CD4-positive, alpha-beta T cell treated with Interleukin-4 for 1 hour (primary cell): Measurements from ENCODE around the gene ARR3.
"Not testable (repeated sequence)": the region's sequence is repeated elsewhere in the genome, so short reads cannot be mapped to it uniquely, and the experiment has no call there.

ENCODE experiments used
- DNase-seq, 2 donors: peaks; one replicate each; pipeline ENCODE4 v3.0.0-alpha.2; 2020 to 2022

Gene ARR3

DNA sequence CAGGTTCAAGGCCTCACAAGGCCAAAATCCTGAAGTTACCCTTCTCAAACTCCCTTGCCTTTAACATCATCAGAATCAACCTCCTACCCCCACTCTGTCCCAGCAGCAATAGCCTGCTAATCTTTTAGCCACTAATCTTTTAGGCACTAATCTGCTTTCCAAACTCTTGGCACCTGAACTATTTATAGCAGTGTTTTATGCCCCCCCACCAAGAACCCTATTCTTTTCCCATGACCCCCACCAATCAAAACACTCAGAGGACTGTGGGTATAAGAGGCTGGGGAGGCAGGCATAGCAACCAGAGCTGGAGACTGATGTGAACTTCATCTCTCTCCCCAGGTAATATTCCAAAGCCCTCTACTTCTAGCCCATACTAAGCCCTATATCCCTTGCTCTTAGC, at the start of gene ARR3:
TSS of gene ARR3 (plus strand) at position 301 of the 400 bp plus-strand sequence. CDS start 1,052 bp downstream, outside the sequence.
- DNase-seq = no peak

DNA sequence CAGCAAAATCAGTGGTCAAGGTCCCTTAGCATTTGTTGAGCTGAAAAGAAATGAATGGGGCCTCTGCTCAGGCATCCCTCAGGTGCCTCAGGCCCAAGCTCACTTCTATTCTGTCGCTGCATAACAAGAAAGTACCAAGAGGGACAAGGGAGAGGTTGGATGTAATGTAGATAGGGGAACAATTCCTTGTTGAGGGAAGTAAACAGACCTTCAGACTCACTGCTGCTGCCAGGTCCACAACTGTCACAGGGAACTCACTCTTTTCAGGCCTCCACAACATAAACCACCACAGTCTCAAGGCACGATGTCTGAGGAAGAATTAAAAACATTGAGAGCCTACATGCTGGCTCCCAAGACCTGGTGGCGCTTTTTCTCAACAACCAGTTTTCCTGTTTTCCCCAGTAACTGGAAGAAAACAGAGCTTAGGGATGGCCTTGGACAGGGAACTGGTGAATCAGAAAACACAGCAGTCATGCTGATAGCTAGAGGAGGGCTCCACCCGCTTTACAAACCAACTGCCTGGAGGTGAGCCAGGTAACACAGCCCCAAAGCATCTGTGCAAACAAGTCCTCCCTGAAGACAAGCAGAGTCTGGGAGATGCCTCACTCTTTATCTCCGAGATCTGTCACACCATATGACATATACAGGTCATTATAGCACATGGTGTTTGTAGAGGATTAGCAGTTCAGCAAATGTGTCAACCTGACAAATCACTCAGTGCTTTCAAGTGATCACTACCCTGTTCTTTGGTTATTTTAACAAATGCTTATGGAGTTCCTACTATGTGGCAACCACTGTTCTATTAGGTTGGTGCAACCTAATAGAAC, 48.0 kb upstream of the ARR3 start:
- DNase-seq = no peak

DNA sequence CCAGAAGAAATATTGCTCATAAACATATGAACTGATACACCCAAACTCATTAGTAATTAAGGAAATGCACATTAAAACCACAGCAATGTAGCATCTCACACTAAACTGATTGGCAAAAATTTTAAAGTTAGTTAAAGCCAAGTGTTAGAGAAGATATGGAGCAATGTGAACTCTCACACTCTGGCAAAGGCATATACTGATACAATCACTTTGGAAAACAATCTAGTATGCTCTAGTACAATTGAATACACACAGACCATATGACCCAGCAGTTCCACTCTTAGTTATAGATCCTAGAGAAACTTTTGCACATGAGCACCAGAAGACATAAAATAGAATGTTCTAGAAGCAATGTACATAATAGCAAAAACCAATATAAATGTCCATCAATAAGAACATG, 42.1 kb upstream of the ARR3 start:
- DNase-seq = no peak

GRCh38 chrX:70226687-70227086, 41.4 kb upstream of the ARR3 start:
- no peak for DNase-seq

DNA sequence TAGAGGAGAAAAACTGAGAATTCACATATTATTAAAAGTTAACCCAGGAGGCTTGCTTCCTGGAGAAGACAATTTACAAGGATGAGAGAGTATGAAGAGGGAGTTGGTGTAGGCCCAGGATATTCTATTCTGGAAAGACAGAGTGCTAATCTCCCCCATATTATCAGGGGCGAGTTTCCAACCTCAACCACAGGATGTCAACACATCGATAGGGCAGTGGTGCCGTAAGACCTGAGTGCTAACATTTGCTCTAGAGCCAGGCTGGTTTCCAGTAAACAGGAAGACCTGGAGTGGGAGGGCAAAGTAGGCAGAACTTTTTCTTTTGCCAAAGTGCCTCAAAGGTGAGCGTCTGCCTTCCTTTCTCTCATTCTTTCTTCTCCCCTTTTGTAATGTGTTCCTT, 36.5 kb upstream of the ARR3 start:
- no peak for DNase-seq

- no peak for DNase-seq
These were observed 33.8 kb upstream of the ARR3 start, which contains the start of gene AWAT1 for GRCh38 chrX:70234355-70234754. Gene AWAT1 (plus strand): TSS chrX:70234655. CDS start chrX:70234696, 41 bp downstream.

GRCh38 chrX:70240751-70241150, 27.4 kb upstream of the ARR3 start:
- no peak for DNase-seq

DNA sequence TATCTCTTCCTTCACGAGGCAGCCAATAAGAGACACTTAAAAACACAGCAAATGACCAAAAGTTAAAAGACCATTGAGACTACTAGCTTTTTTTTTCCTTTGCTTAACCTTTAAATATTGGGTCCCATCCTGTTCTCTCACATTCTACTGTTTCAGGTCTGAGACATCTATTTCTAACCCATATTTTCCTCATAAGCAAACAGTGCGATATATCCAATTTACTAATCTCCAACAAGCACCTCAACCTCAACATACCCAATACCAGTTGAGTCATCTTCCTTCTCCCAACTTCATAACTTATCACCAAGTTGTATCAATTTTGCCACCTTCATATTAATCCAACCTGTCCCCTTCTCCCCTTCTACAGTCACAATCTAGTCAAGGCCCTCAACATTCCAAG, 26.6 kb upstream of the ARR3 start:
- no peak for DNase-seq

DNA sequence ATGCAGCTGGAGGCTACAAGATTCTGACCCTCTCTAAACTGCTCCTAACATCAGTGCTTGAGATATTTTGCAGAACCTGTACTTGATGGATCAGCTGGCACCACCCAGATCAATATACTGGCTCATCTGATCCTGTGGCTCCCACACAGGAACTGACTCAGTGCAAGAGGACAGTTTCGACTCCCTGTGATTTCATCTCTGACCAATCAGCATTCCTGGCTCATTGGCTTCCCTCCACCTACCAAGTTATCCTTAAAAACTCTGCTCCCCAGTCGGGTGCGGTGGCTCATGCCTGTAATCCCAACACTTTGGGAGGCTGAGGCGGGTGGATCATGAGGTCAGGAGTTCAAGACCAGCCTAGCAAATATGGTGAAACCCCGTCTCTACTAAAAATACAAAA, 24.5 kb upstream of the ARR3 start:
- not testable (repeated sequence) for DNase-seq

GRCh38 chrX:70244881-70245280, 23.3 kb upstream of the ARR3 start:
- no peak for DNase-seq

DNA sequence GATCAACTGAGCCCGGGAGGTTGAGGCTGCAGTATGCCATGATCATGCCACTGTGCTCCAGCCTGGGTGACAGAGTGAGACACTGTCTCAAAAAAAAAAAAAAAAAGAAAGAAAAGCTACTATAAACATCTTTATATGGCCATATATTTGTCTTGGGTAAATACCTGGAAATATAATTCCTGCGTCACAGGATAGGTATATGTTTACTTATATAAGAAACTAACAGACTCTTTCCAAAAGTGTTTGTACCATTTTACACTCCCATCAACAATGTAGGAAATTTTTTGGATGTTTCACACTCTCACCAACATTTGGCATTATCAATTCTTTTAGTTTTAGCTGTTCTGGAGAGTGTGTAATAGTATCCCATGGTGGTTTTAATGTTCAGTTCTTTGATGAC, 20.9 kb upstream of the ARR3 start:
- DNase-seq = no peak

DNA sequence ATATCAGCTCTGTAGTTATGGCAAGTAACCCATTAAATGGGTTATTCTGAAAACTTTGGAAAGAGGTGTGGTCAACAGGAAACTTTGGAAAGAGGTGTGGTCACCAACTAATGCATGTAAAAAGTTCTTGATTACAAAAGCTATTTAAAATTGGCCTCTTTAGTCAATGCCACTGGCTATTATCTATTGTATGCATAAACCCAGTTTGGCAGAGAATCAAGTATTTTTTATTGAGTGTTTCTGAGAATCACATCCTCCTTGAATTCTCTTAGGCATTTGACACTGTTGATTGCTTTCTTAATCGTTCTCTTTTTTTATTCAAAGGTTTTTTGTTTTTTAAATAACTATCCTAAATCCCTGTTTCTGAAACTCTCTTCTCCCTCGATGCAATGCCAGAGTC, 15.6 kb upstream of the ARR3 start:
- no peak for DNase-seq

DNA sequence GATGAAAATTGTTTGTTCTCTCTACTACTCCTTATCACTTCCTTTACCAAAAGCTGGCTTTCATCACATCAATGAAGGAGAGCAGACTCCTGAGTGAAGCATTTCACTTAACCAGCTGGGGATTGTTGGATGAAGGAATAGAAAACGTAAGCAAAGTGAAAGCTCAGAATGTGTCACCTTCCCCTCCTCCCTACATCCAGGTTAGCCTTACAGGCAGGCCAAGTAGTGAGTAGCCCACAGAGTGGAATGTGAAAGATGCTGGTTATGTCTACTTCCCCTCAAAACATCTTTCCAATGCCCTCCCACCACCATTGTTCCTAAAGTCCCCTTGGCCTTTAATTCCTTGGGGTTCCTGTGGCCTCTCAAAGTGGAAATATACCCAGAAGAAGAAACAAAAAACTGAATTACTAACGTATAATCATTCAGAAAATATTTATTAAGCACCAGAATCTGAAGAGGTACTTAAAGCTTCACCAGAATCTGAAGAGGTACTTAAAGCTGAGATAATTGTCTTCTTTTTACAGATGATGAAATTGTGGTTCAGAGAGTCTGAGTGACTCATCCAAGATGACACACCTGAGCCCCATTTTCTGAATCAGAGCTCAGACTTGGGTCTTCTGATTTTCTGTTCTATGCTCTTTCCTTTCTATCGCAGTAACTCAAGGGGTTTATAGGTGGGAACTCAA, 14.6 kb upstream of the ARR3 start:
- DNase-seq = no peak

GRCh38 chrX:70254063-70254400, 14.1 kb upstream of the ARR3 start:
- no peak for DNase-seq

- no peak for DNase-seq
These were observed 13.2 kb upstream of the ARR3 start for GRCh38 chrX:70254909-70255308.

- no peak for DNase-seq
These were observed 12.7 kb upstream of the ARR3 start for GRCh38 chrX:70255452-70255851.

DNA sequence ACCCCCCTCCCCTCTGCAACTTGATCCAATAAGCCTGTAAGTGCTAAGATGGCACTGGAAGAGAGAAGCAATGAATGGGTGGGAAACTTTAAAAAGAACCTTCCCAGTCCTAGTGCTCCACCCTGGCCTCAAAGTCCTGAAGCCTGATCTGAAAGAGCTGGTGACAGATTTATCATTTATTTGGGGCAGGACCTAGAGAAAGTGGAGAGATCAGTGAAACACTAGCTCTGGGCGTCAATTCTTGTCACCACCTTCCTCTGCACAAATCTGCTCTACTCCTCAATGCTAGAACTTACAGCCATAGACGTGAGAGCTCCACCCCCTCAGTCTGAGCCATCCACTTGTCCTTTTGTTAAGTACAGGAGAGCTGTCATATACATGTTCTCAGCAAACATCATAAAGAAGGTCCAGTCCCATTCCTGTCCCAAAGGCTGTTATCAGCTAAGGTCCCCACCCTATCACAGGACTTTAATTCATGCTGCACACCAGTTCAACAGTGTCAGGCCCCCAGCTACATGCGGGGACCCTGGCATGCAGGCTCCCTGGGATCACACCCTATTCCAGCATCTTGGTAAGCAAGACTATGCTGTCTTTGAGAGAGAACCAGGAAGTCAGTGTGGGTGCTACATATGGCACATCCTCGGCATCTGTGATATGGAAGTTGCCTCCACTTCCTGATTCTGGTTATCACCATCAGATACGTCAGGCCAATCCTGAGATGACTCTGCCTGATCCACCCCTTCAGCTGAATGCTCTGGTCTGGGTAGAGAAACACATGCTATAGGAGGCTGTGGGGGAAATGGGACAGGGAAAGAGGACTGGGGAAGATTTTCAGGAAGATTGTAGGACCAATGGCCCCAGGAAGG, 10.5 kb upstream of the ARR3 start:
- DNase-seq = no peak

- DNase-seq = no peak
These were observed 8.0 kb upstream of the ARR3 start, which contains the start of gene P2RY4 for GRCh38 chrX:70260104-70260503. Gene P2RY4 (minus strand): TSS chrX:70260204. CDS start chrX:70259624, 580 bp downstream.

DNA sequence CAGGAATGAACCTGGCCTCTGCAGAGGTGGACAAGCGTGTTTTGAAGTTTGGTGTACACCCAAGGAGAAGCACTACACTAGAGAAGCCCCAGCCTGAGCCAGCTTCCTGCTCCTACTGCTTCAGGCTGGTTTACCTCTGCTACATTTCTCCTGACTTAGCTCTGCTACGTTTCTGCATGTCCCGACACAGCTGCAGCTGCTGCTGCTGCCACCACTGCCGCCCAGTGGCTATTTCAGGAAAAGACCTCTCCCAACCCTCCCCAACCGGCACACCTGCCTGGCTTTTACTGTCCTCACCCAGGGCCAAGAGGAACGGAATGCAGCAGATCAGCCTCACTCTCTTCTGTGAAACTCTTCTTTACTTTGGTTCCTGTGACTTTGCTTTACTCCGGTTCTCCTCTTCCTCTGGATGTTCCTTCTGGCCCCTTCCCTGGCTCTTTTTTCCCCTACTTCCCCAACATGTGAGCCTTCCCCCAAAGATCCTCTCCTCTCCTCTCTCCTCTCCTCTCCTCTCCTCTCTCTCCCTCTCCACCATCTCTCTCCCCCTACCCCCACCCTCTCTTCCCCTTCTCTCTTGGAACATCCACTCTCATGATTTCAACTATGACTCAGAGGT, 5.1 kb upstream of the ARR3 start:
- peak in 1 of 2 donors; percentile 0 for DNase-seq

- DNase-seq = no peak
These were observed 3.4 kb upstream of the ARR3 start for GRCh38 chrX:70264784-70265183.

DNA sequence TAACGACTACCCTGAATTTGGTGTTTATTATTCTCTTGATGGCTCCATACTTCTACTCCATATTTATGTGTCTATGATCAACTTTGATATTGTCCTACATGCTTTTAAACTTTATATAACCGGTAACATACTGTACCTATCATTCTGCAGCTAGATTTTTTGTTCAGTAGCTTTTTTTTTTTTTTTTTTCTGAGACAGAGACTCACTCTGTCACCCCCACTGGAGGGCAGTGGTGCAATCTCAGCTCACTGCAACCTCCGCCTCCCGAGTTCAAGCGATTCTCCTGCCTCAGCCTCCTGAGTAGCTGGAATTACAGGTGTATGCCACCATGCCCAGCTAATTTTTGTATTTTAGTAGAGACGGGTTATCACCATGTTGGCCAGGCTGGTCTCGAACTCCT, 5.9 kb downstream of the ARR3 start:
- not testable (repeated sequence) for DNase-seq

DNA sequence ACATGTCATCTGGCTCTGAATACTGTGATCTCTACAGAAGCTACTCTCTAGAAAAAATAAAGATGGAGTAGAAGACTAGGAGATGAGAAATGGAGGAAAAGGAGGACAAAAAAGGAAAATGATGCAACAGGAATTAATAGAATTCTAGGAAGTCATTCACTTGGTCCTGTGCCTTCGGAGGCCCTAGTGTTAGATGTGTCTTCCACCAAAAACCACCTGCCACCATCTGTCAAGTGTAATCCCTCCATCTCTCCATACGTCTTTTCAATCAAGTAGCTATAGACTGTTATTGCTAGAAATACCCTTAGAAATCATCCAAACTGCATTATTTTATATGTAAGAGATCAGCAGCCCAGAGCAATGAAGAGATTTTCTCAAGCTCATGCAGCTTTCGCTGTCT, 10.9 kb downstream of the ARR3 start:
- no peak for DNase-seq

- DNase-seq = no peak
These were observed 12.4 kb downstream of the ARR3 start for GRCh38 chrX:70280573-70280972.
